Upper lobe of left lung (tissue), 6 donors: ENCODE measurements around the gene SEMA4A. TPM values are rescaled to one million over a fixed set of nuclear protein-coding genes. Genes with fewer than 3 reads are reported as not detected.
"Not testable (repeated sequence)": the region's sequence is repeated elsewhere in the genome, so short reads cannot be mapped to it uniquely, and the experiment has no call there.

ENCODE experiments used
- ATAC-seq, 2 donors: fragments of 200-7000 bp; cut with Tn5 transposase; one replicate each; pipeline ENCODE4 v1.9.1; 2022; ENCODE audit warnings: mild to moderate bottlenecking in 2 of 2, moderate library complexity in 2 of 2; ENCODE audit not compliant: low FRiP score in 2 of 2
- DNase-seq, 2 donors: peaks; one replicate each; pipeline ENCODE4 v3.0.0-alpha.2; 2019 to 2020
- H3K27ac ChIP-seq, 4 donors: fragments of 200-600 bp; sonication (generic); one replicate each; pipeline ENCODE4 v1.5.1; 2016 to 2019
- H3K27me3 ChIP-seq, 4 donors: fragments of 200-600 bp; sonication (generic); one replicate each; pipeline ENCODE4 v1.5.1; 2017 to 2019
- H3K36me3 ChIP-seq, 4 donors: fragments of 200-600 bp; sonication (generic); one replicate each; pipeline ENCODE4 v1.5.1; 2016 to 2019
- H3K4me1 ChIP-seq, 4 donors: fragments of 200-600 bp; sonication (generic); one replicate each; pipeline ENCODE4 v1.5.1; 2018 to 2019
- H3K4me3 ChIP-seq, 4 donors: fragments of 200-600 bp; sonication (generic); one replicate each; pipeline ENCODE4 v1.5.1; 2017 to 2019; ENCODE audit warnings: mild to moderate bottlenecking in 2 of 4, moderate library complexity in 1 of 4
- H3K9me3 ChIP-seq, 4 donors: fragments of 200-600 bp; sonication (generic); one replicate each; pipeline ENCODE4 v1.5.1; 2018 to 2019
- CTCF ChIP-seq, 6 experiments: fragments of 450-650 bp in 4 of 6; fragments of 200-600 bp in 2 of 6; sonication (generic) in 2 of 6; IDR thresholded peaks; one replicate each; pipeline ENCODE4 v1.5.1; 2016 to 2019; ENCODE audit warnings: antibody characterized with exemption in 6 of 6
- EP300 ChIP-seq, 4 donors: sonication (generic); formaldehyde crosslinking; IDR thresholded peaks; one replicate each; pipeline ENCODE4 v1.5.1; 2017; ENCODE audit warnings: antibody characterized with exemption in 4 of 4, control low read depth in 2 of 4
- POLR2A ChIP-seq, 4 donors: fragments of 450-650 bp; IDR thresholded peaks; one replicate each; pipeline ENCODE4 v1.5.1; 2016 to 2017; ENCODE audit warnings: antibody characterized with exemption in 4 of 4, mild to moderate bottlenecking in 2 of 4
- POLR2AphosphoS5 ChIP-seq, 2 donors: sonication (generic); formaldehyde crosslinking; IDR thresholded peaks; one replicate each; pipeline ENCODE4 v1.5.1; 2017; ENCODE audit warnings: antibody characterized with exemption in 2 of 2
- WGBS, 2 donors: methylation state at CpG; one replicate each; pipeline ENCODE4 v1.1.5; 2017 to 2018; 5-methylcytosine and 5-hydroxymethylcytosine counted together
- total RNA-seq, 6 donors: library from RNA; depleted of rRNA in 4 of 6; stranded (reverse); fragments of >200 nt in 4 of 6; gene quantifications; one replicate each; pipeline versions ENCODE4 v1.1.0 to v1.2.1, GENCODE V29; 2016 to 2021
- donor health status: DM: no; HTN: no; CAD: no; lungs with moderate emphysema.
- donor health status: DM: no; HTN: yes; CAD: no; lungs with severe emphysema.

The SEMA4A gene
- total RNA-seq, 6 donors from 2014 or later = 28.9 to 65.9 (median 33.5) TPM

DNA sequence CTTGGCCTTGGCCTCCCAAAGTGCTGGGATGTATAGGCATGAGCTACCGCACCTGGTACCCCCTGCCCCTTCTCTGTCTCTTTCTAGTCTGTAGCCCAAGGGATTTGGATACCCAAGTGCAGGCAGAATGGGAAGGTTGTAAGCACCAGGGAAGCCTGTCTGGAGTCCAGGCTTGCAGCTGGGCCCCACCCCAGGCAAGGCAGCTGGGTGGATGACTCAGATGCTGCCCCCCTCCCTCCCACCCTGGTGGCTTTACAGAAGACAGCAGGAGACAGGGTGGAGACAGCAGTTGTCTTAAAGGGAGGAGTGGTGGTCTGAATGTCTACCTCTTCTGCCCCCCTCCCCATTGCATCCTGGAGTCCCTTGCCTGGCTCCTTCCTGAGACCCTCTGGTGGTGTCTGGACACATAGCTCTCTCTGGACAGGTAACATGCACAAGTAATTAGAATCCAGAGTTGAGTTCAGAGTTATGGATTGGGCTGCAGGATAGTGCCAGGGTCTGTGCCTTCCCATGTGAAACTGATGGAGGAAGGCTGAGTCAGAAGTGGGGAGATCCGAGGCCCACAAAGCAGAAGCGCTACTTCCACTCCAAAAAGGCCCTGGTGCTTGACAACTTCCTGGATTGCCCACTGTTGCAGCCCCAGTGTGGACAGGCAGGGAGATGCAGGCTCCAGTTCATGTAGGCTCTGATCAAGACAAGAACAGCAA lies 33.7 kb upstream of the SEMA4A start:
- Histone ChIP-seq H3K9me3 (no peaks in the 10 kb centered on the region), H3K27ac (peak overlapping the region; percentile 54 to 98 (median 96)), H3K4me3 (peak overlapping the region in 1 of 4 donors; percentile 96), H3K4me1 (peaks cover 73 to 90% (median 79%) of the 10 kb centered on the region in 4 donors), H3K36me3 (peaks cover 0 to 9% (median 3%) of the 10 kb centered on the region in 4 donors), H3K27me3 (no peaks in the 10 kb centered on the region)
- ATAC-seq = peak in 1 of 2 donors; percentile 7
- DNase-seq = peak in 1 of 2 donors; percentile 65
- TF ChIP-seq CTCF (IDR thresholded peaks at IDR 0.05) (peak in 2 of 6 experiments; percentile 7 to 18), POLR2A (IDR thresholded peaks at IDR 0.05) (peak in 1 of 4 donors; percentile 8), POLR2AphosphoS5 (IDR thresholded peaks at IDR 0.05) (peak in 1 of 2 donors; percentile 7), EP300 (IDR thresholded peaks at IDR 0.05) (no peak)
- 36 to 51% methylated on average over 3 of the region's 3 CpGs for WGBS, 2 donors

DNA sequence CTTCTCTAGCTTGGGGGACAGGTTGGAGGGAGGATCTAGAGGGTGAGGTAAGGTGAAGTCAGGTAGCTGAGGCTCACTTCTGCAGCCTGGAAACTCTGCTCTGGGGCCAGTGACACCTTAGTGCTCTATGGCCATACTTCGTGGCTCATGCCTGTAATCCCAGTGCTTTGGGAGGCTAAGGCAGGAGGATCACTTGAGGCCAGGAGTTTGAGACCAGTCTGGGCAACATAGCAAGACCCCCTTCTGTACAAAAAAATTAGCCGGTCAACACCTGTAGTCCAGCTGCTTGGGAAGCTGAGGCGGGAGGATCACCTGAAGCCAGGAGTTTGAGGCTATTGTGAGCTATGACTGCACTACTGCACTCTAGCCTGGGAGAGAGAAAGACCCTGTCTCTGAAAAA lies 33.1 kb upstream of the SEMA4A start:
- ATAC-seq (no peak), DNase-seq (no peak)
- Histone ChIP-seq H3K9me3 (no peaks in the 10 kb centered on the region), H3K27me3 (no peaks in the 10 kb centered on the region), H3K36me3 (peaks cover 0 to 9% (median 3%) of the 10 kb centered on the region in 4 donors), H3K4me1 (peaks cover 80 to 92% (median 86%) of the 10 kb centered on the region in 4 donors), H3K4me3 (peak overlapping the region in 1 of 4 donors; percentile 96), H3K27ac (peak overlapping the region; percentile 54 to 98 (median 96))
- TF ChIP-seq CTCF (IDR thresholded peaks at IDR 0.05) = no peak
- no peak for TF ChIP-seq POLR2A (IDR thresholded peaks at IDR 0.05)
- no peak for TF ChIP-seq EP300 (IDR thresholded peaks at IDR 0.05)
- TF ChIP-seq POLR2AphosphoS5 (IDR thresholded peaks at IDR 0.05) = no peak
- WGBS, 2 donors = 76 to 95% methylated on average over 3 of the region's 3 CpGs

GRCh38 chr1:156121005-156121404 lies 32.4 kb upstream of the SEMA4A start:
- WGBS, 2 donors = 65% methylated on average over 4 of the region's 4 CpGs
- H3K27me3 ChIP-seq, H3K9me3 ChIP-seq, H3K36me3 ChIP-seq, ATAC-seq, DNase-seq: not testable (repeated sequence)
- H3K4me1 ChIP-seq = peaks cover 87 to 99% (median 93%) of the 10 kb centered on the region in 4 donors
- peak overlapping the region in 1 of 4 donors; percentile 96 for H3K4me3 ChIP-seq
- peak overlapping the region; percentile 94 to 98 (median 96) for H3K27ac ChIP-seq

GRCh38 chr1:156121457-156121856 lies 31.9 kb upstream of the SEMA4A start:
- DNase-seq (no peak), ATAC-seq (no peak)
- H3K27ac ChIP-seq = peak overlapping the region; percentile 94 to 98 (median 96)
- peak overlapping the region in 1 of 4 donors; percentile 40 for H3K4me3 ChIP-seq
- H3K36me3 ChIP-seq = peaks cover 0 to 9% (median 3%) of the 10 kb centered on the region in 4 donors
- H3K9me3 ChIP-seq = no peaks in the 10 kb centered on the region
- no peak for TF ChIP-seq POLR2A (IDR thresholded peaks at IDR 0.05)
- no peak for TF ChIP-seq EP300 (IDR thresholded peaks at IDR 0.05)
- TF ChIP-seq CTCF (IDR thresholded peaks at IDR 0.05) = no peak
- TF ChIP-seq POLR2AphosphoS5 (IDR thresholded peaks at IDR 0.05) = no peak
- WGBS, 2 donors = 81 to 92% methylated on average over 3 to 4 of the region's 4 CpGs
- H3K4me1 ChIP-seq = peaks cover 91 to 99% (median 96%) of the 10 kb centered on the region in 4 donors
- no peaks in the 10 kb centered on the region for H3K27me3 ChIP-seq

DNA sequence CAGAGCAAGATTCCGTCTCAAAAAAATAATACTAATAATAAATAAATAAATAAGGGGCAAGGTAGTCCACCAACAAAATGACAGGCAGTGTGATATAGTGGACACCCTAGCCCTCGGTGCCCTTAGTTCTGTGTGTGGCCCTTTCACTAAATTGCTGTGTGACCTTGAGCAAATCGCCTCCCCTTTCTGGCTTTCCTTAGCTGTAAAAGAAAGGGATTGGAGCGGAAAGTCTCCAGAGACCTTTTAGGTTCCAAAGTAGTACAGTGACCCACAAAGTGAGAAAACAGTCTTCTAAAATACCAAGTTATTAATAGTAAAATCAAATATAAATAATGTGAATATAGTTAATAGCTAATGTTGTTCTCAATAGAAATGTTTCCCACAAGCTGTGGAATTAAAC lies 31.3 kb upstream of the SEMA4A start:
- Histone ChIP-seq H3K27me3 (no peaks in the 10 kb centered on the region), H3K4me1 (peaks cover 97 to 100% (median 99%) of the 10 kb centered on the region in 4 donors), H3K4me3 (peak overlapping the region in 2 of 4 donors; percentile 35 to 40), H3K27ac (peak overlapping the region; percentile 94 to 98 (median 96)), H3K9me3 (no peaks in the 10 kb centered on the region), H3K36me3 (peaks cover 0 to 9% (median 3%) of the 10 kb centered on the region in 4 donors)
- TF ChIP-seq CTCF (IDR thresholded peaks at IDR 0.05) = no peak
- no peak for TF ChIP-seq POLR2A (IDR thresholded peaks at IDR 0.05)
- no peak for TF ChIP-seq EP300 (IDR thresholded peaks at IDR 0.05)
- no peak for TF ChIP-seq POLR2AphosphoS5 (IDR thresholded peaks at IDR 0.05)
- ATAC-seq = no peak
- DNase-seq = no peak
- WGBS, 2 donors = 75 to 80% methylated on average over 4 of the region's 4 CpGs
